H1 (cell line): ENCODE data around the gene PRR23E.

ENCODE experiments used
- EP300 ChIP-seq, 2 experiments: IDR thresholded peaks; 1 replicate in 1 of 2; 2 replicates in 1 of 2; pipeline ENCODE4 v1.6.1; 2011 to 2012; ENCODE audit warnings: low read depth in 2 of 2, low read length in 2 of 2, mild to moderate bottlenecking in 2 of 2, borderline replicate concordance in 1 of 2, inconsistent platforms in 1 of 2, moderate library complexity in 1 of 2
- GABPA ChIP-seq: IDR thresholded peaks from 2 replicates; pipeline ENCODE4 v1.6.1; 2011; ENCODE audit warnings: mild to moderate bottlenecking, low read length, moderate library complexity, borderline replicate concordance; ENCODE audit not compliant: insufficient read depth
- KDM5A ChIP-seq: fragments of 200-600 bp; IDR thresholded peaks from 2 replicates; pipeline ENCODE4 v1.7.1; 2012; ENCODE audit warnings: mild to moderate bottlenecking, low read length, inconsistent platforms, mixed read lengths
- MAFK ChIP-seq: IDR thresholded peaks from 2 replicates; pipeline ENCODE4 v1.6.1; 2012; ENCODE audit warnings: low read depth, mild to moderate bottlenecking, improper control_type of control experiment, low read length
- POLR2A ChIP-seq, 2 experiments: IDR thresholded peaks; 1 replicate in 1 of 2; 2 replicates in 1 of 2; pipeline ENCODE4 v1.6.1; 2011; ENCODE audit warnings: low read depth in 2 of 2, low read length in 2 of 2, mild to moderate bottlenecking in 2 of 2; ENCODE audit errors: control extremely low read depth in 1 of 2
- TAF1 ChIP-seq: IDR thresholded peaks from 2 replicates; pipeline ENCODE4 v1.6.1; 2011; ENCODE audit warnings: mild to moderate bottlenecking, low read depth, low read length

DNA sequence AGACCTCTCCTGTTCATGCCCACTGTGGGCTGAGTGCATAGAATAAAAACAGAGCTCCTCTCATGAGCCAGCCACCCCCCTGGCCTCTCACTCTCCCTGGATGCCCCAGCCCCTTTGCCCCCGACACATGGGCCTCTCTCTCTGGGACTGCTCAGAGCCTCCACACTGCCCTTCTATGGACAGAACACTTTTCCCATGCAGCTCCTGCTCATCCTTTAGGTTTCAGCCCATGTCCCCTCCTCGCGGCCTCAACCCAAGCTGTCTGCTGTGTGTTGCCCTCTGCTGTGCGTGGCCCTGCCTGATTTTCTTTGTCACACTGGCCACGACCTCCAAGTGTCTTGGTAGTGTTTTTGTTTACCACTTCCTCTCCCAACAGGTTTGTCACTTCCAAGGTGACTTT is 20.7 kb upstream of the PRR23E start:
- TF ChIP-seq GABPA (no peak), KDM5A (no peak), MAFK (no peak), EP300 (IDR thresholded peaks at IDR 0.05; ENCODE audit: borderline replicate concordance in 1 of 2, low read depth in 2 of 2, low read length in 2 of 2) (no peak), TAF1 (no peak), POLR2A (IDR thresholded peaks at IDR 0.05; ENCODE audit: control extremely low read depth in 1 of 2, low read depth in 2 of 2, low read length in 2 of 2) (no peak)
